Measurements from ENCODE around the gene RBM4B. TPM values are rescaled to one million over a fixed set of nuclear protein-coding genes. Genes with fewer than 3 reads are reported as not detected.

The RBM4B gene
- total and polyA plus RNA-seq, 2 of the 13 experiments (the other 11 are each of a cell fraction or from before 2014, with no cell fraction given), result 25.8 to 32.4 TPM

- Histone ChIP-seq H3K9ac (ENCODE audit: insufficient read depth, low read depth, low read length) (no peak overlapping the region), H3K36me3 (replicated peaks in 1 of 2; ENCODE audit: control insufficient read depth in 1 of 2, insufficient read depth in 2 of 2, low read length in 2 of 2) (no peaks in the 10 kb centered on the region), H2AFZ (ENCODE audit: low read length) (no peak overlapping the region), H3K4me2 (ENCODE audit: low read depth, low read length) (no peak overlapping the region), H3K4me3 (replicated peaks in 1 of 3; ENCODE audit: insufficient read depth in 1 of 3, low read depth in 2 of 3, low read length in 3 of 3) (no peak overlapping the region), H3K27me3 (ENCODE audit: control insufficient read depth in 1 of 2, insufficient read depth in 2 of 2, low read length in 2 of 2) (no peaks in the 10 kb centered on the region; a peak in 1 of 5 replicates), H3K9me3 (ENCODE audit: low read length) (no peaks in the 10 kb centered on the region), H3K4me1 (ENCODE audit: insufficient read depth, low read length) (peaks cover 13% of the 10 kb centered on the region), H3K27ac (ENCODE audit: extremely low read length, insufficient read depth, low read length) (no peak overlapping the region), H4K20me1 (ENCODE audit: insufficient read depth, low read length) (no peaks in the 10 kb centered on the region), H3K79me2 (ENCODE audit: insufficient read depth, low read length) (no peaks in the 10 kb centered on the region)
- intact Hi-C loops (cut with micrococcal nuclease; ENCODE audit: unreplicated experiment) (no loop called here), in situ Hi-C loops (cut with HindIII; ENCODE audit: extremely low pct_ligation_motif_present, low pct_unique_long_range_greater_than_20kb) (loop anchor here (10.0 kb wide), 1 partner anchor 293 kb away; no protein-coding TSS in a partner anchor)
- BruUV-seq (replicated peaks), result no TSS peak
- no peak for DNase-seq (ENCODE audit: low spot score)
- ATAC-seq, result no peak
- WGBS (ENCODE audit: low lambda C conversion rate), result 83% methylated on average over 5 of the region's 6 CpGs
- POLR2A ChIA-PET, result no interaction called here
- CTCF ChIA-PET (ENCODE audit: low intra/inter-chr PET ratio, low total read pairs), result no interaction called here
- no peak for TF ChIP-seq ZBTB40 (IDR thresholded peaks at IDR 0.05)
- TF ChIP-seq ZBTB40 (CRISPR knock-in tag; IDR thresholded peaks at IDR 0.05), result peak; percentile 81; the same call in 1 of the 2 replicates
- TF ChIP-seq NR2F6 (IDR thresholded peaks at IDR 0.05), result no peak
- no peak for TF ChIP-seq NR2F6 (CRISPR knock-in tag; IDR thresholded peaks at IDR 0.05)
- no peak for FAIRE-seq
Measured at GRCh38 chr11:66697988-66698387, 20.3 kb upstream of the RBM4B start.

Data from HepG2 (cell line).